ENCODE results near the gene PLEK2.
"Not testable (repeated sequence)": the region's sequence is repeated elsewhere in the genome, so short reads cannot be mapped to it uniquely, and the experiment has no call there.

Gene PLEK2

GRCh38 chr14:67411820-67412421 lies at the start of gene PLEK2:
Gene PLEK2, minus strand, starts transcription at chr14:67412165. Its CDS starts 106 bp downstream, at chr14:67412059.
- DNase-seq = peak; percentile 44

DNA sequence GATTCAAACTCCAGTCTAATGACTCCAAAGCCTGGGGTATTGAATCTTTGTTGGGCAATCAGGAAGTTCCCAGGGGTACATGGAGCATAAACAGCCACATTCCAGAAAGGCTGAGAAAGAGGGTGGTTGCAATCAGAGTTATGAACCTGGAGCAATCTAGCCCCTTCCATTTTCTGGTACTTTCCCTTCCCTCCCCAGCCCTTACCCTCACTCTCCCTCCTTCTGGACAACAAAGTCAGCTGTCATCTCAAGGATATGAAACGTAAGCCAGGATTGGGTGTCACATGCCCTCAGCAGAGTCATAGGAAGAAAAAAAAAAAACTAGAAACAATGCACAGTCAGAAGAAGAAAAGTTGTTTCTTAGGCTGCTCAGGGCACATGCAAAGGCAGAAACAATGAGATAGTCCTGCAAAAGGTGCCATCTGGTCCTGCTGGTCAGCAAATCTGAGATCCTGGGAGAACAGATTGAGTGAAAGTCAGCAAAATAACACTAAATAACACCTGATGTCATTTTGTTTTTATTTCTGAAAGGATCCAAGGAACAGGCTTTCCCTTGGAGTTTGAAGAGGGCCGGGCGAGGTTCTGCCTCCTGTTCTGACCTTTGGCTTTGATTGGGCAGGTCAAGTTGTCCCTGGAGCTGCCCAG lies 49.5 kb upstream of the PLEK2 start:
- no peak for DNase-seq

DNA sequence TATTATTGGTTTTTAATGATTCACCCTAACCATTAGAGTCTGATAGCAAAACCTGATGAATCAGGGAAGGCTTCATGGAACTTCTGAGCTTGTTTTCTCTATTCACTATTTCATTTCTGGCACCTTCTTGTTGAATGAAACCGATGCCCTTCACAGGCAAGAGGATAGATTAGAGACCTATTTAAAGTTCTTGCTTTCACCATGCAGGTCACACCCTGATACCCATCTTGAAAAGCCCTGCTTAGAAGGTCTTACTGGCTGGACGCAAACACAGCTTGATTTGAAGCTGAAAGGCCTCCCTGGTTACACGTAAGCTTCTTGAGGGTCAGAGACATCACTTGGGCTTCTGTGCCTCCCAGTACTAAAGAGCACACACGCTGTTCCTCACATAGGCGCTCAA lies 47.4 kb upstream of the PLEK2 start:
- DNase-seq = no peak

DNA sequence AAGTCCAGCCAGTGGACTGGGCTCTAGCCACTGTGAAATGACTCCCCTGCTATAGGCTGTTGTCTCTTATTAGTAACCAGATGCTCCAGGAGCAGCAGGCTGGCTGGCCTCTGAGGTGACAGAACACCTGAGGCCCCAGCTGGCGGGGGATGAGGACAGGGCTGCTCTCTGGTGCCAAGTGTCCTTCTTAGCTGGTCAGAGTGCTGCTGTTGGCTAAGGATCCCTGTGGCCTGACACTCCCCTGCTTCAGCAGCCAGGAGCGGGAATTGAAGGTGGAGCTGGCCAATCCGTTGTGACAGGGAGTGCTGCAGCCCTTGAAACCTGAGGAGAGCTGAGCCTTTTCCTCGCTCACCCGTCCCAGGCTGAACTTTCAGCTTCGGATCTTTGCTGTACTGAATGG lies 45.8 kb upstream of the PLEK2 start:
- no peak for DNase-seq

GRCh38 chr14:67456732-67457131 lies 44.8 kb upstream of the PLEK2 start:
- no peak for DNase-seq

DNA sequence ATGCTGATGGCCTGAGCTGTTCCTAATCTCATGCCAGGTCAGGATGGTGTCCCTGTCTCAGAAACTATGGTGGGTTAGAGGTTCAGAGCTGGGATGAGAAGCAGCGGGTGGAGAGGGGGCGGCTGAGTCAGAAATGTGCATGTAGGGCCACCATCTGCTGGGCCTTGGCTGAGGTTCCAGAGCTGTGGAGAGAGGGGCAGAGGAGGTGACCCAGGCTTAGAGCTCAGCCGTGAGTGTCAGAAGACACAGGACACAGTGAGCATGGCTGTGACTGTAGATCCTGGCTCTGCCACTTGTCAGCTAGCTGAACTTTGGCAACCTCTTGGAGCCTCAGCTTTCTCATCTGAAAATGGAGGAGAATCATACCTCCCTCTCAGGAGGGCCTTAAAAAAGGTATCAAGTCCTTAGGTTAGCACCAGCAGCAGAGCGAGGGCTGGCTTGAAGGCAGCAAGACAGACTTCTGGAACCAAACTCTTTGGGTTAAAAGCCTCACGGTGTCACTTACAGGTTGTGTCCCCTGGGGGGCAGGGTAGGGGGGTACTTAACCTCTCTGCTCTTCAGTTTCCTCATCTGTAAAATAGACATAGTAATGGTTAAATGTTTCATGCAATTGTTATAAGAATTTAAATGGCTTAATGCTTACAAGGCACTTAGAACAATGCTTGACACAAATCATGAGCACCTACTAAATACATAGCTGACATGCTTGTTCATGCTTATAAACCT lies 41.8 kb upstream of the PLEK2 start:
- no peak for DNase-seq

GRCh38 chr14:67451667-67452066 lies 39.7 kb upstream of the PLEK2 start:
- not testable (repeated sequence) for DNase-seq

GRCh38 chr14:67449096-67449495 lies 37.1 kb upstream of the PLEK2 start:
- no peak for DNase-seq

- DNase-seq = no peak
Observed at GRCh38 chr14:67447033-67447381, 35.0 kb upstream of the PLEK2 start.

GRCh38 chr14:67446371-67447032 lies 34.5 kb upstream of the PLEK2 start:
- DNase-seq = no peak

- no peak for DNase-seq
Observed at GRCh38 chr14:67444395-67444794, 32.4 kb upstream of the PLEK2 start.

- DNase-seq = no peak
Observed at GRCh38 chr14:67442139-67442906, 30.4 kb upstream of the PLEK2 start.

DNA sequence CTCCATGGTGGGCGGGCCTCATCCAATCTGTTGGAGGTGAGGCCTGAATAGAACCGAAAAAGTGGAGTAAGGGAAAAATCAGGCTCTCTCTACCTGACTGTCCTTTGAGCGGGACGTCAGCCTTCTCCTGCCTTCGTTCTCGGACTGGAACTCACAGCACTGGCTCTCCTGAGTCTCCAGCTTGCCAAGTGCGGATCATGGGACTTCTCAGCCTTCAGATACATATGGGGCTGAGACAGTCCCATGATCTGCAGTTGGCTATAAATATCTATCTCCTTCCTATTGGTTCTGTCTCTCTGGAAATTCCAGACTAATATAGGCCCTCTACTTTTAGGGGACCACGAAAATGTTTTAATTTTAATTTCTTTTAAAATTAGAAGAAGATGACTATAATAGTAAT lies 29.7 kb upstream of the PLEK2 start:
- no peak for DNase-seq

- no peak for DNase-seq
Observed at GRCh38 chr14:67441256-67441655, 29.3 kb upstream of the PLEK2 start.

GRCh38 chr14:67440513-67440912 lies 28.5 kb upstream of the PLEK2 start:
- DNase-seq = no peak

DNA sequence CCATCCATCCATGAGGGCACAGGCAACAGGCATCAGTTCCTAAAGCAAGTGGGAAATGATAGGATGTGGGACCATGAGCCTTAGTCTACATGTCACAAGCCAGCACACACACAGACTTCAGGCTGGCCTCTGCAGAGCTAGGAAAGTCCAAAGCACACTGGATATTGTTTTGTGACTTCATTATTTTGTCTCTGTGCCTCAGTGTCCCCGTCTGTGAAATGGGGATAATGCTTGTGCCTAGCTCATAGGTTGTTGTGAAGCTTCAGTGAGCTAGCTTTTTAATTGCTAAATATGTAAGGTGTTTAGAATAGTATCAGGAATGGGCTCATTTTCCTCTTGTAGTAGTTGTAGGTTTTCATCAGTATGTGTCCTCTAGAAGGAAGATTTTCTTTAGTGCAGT lies 27.0 kb upstream of the PLEK2 start:
- no peak for DNase-seq

- no peak for DNase-seq
Observed at GRCh38 chr14:67436006-67436866, 24.3 kb upstream of the PLEK2 start.

DNA sequence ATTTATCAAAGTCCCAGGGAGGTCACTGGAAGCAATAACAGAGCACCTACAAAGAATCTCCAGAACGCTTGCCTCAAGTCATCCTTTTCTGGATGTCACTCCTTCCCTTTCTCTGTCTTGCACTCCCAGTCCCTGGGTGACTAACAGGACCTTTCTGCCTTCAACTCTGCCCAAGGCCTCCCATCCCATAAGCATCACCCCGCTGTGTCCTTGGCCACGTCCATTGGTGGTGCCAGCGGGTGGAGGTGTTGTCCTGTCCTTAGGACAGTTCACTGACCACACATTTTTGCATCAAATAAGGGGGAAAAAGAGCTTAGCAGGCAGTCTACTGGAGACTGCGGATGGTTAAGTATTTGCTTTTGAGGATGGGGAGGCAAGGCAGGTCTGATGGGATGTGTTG lies 23.6 kb upstream of the PLEK2 start:
- DNase-seq = no peak

DNA sequence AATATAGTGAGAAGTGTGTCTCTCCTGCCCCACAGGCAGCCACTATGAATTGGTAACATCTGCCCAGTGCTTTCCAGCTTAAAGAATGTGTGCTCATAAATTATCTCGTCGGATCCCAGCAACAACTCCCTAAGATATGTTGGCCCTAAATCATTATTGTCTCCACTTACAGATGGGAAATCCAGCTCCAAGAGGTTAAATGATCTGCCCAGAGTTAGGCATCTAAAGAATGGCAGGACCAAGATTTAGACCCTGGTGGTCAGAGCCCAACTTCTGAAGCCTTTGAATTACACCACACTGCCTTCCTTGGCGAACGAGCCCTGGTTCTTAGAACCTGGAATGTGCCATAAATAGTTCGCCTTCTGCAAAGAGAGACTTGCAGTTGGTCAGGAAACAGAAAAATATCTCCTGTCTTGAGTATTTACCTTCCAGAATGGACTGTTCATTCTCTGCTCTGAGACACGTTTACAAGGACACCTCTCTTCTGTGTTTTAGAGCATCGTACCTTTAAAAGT lies 20.1 kb upstream of the PLEK2 start:
- no peak for DNase-seq

- no peak for DNase-seq
Observed at GRCh38 chr14:67429510-67430205, 17.7 kb upstream of the PLEK2 start.

DNA sequence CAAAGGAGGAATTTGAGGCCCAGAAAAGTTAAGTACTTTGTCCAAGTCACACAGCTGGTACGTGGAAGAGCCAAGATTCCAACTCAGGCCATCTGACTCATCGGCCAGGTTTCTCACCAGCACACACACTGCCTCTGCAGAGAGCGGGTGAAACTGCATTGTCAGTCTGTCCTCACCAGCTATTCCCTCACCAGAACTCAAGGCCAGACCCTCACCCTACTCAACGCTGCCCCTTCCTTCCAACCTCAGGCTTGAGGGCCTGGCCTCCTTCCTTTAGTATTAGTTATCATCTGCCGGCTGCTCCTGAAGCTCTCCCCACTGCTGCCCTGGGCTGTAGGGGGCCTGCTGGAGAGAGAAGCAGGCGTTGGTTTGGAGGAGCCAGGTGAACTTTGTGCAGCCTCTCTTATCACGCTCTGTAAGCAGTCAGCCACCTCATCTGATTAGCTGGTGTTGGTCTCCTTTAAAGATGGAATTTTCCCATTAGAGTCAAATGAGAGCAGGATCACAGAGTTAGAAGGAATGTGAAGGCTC lies 16.6 kb upstream of the PLEK2 start:
- DNase-seq = no peak
